Mammary epithelial cell (primary cell): Measurements from ENCODE around the gene SFRP5.

Experiments used
- EZH2 ChIP-seq: IDR thresholded peaks from 2 replicates; pipeline ENCODE4 v1.6.1; 2012; ENCODE audit warnings: low read length, inconsistent platforms, borderline replicate concordance
- TF ChIP-seq, protein P1 (sequence below), 2 donors: IDR thresholded peaks in 1 of 2; conservative IDR thresholded peaks in 1 of 2; 2 replicates each; pipeline ENCODE4 v1.5.1; 2011 to 2012; ENCODE audit warnings: inconsistent platforms in 2 of 2, low read length in 2 of 2, mild to moderate bottlenecking in 2 of 2, control low read depth in 1 of 2, low read depth in 1 of 2; ENCODE audit not compliant: insufficient read depth in 1 of 2; ENCODE audit errors: extremely low read depth in 1 of 2

DNA sequence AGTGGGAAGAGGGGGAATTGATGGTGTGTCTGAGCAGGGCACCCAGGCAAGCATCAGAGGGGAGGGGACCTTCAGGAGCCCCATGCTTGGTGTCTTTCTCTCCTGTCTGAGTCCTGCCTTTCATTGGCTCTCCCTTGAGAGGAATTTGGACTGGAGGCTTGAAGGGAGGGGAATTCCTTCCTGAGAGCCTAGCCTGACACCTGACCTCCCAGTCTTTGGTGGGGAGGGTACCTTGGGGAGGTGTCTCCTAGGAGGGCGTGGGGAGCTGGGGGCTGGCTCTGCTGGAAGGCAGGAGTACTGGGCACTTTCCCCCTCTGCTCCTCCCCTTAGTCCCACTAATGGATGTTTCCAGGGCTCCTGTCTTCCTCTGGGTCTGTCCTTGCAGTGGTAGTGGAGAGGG, 1.3 kb upstream of the SFRP5 start:
- TF ChIP-seq, protein P1, sequence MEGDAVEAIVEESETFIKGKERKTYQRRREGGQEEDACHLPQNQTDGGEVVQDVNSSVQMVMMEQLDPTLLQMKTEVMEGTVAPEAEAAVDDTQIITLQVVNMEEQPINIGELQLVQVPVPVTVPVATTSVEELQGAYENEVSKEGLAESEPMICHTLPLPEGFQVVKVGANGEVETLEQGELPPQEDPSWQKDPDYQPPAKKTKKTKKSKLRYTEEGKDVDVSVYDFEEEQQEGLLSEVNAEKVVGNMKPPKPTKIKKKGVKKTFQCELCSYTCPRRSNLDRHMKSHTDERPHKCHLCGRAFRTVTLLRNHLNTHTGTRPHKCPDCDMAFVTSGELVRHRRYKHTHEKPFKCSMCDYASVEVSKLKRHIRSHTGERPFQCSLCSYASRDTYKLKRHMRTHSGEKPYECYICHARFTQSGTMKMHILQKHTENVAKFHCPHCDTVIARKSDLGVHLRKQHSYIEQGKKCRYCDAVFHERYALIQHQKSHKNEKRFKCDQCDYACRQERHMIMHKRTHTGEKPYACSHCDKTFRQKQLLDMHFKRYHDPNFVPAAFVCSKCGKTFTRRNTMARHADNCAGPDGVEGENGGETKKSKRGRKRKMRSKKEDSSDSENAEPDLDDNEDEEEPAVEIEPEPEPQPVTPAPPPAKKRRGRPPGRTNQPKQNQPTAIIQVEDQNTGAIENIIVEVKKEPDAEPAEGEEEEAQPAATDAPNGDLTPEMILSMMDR (conservative IDR thresholded peaks at IDR 0.05 in 1 of 2, IDR thresholded peaks at IDR 0.05 in 1 of 2; ENCODE audit: extremely low read depth in 1 of 2, insufficient read depth in 1 of 2, low read depth in 1 of 2, low read length in 2 of 2): no peak
- no peak for TF ChIP-seq EZH2
